GM19193 (cell line): Measurements from ENCODE around the gene C16orf95.

Experiments
- POLR2A ChIP-seq: IDR thresholded peaks from 4 replicates; pipeline ENCODE4 v1.6.1; 2011; ENCODE audit not compliant: insufficient read depth, insufficient read length; ENCODE audit errors: extremely low read depth

The C16orf95 gene

DNA sequence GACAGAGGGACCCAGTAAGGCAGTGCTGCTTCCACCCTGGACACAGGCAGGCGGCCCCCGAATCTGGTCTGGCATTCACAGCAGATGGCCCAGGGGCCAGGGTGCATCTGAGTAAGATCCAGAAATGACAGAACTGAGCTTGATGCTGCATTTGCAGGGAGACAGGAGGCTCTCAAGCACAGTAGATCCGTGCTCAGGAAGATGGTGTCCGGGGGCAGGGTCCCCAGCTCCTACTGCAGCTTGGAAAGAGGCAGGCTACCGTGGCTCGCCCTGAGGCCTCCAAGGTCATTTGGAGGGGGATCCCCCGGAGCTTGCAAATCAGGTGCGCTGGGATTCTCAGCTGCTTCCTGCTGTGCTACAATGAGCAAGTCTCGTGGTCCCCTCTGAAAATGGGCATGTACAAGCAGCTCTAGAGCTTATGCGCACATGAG lies 2.2 kb downstream of the C16orf95 start:
- TF ChIP-seq POLR2A = no peak

DNA sequence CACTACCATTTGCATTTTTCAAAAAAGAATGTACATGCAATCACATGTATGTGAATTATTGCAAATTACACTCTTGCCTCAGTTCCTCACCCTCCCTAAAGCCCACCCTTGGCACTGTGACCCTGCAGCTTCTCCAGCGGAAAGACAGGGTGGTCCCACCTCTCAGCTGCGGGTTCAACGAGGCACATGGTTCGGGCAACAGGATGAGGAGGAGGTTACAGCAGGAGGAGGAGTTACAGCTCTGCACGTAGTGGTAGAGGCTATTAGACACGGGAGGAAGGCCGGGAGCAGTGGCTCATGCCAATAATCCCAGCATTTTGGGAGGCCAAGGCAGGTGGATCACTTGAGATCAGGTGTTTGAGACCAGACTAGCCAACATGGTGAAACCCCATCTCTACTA lies 5.2 kb downstream of the C16orf95 start:
- TF ChIP-seq POLR2A = no peak

DNA sequence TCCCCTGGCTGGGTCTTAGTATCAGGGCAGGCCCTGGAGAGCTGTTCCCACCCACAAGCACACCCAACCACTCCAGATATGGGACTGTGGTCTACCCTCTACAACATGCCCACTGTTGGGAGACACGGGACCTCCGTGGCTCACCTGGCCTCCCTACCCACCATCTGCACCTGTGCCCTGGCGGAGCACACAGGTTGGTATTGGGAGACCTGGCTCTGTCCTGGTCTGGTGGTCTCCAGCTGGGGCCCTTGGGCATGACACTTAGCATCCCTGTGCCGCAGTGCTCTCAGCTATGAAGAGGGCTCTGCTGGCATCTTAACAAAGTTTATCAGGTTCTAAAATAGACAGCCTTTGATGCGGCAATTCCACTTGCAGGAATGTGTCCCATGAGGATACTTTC lies 5.8 kb downstream of the C16orf95 start:
- TF ChIP-seq POLR2A = no peak

DNA sequence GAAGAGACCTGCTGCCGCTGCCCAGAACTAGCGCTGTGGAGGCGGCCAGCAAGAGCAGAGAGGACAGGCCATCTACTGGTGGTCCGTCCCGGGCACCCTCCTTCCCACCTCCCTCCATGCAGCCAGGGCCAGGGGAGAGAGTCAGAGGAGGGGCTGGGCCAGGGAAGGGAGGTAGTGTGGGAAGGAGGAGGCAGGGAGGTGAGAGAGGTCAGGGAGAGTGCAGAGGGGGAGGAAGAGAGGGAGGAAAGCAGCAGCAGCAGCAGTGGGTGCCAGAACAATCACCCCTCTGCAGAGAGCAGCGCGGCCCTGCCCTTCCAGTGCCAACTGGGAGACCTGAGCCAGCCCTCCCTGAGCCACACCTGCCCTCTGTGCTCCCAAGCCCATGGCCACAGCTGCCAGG lies 6.6 kb downstream of the C16orf95 start:
- TF ChIP-seq POLR2A = no peak

DNA sequence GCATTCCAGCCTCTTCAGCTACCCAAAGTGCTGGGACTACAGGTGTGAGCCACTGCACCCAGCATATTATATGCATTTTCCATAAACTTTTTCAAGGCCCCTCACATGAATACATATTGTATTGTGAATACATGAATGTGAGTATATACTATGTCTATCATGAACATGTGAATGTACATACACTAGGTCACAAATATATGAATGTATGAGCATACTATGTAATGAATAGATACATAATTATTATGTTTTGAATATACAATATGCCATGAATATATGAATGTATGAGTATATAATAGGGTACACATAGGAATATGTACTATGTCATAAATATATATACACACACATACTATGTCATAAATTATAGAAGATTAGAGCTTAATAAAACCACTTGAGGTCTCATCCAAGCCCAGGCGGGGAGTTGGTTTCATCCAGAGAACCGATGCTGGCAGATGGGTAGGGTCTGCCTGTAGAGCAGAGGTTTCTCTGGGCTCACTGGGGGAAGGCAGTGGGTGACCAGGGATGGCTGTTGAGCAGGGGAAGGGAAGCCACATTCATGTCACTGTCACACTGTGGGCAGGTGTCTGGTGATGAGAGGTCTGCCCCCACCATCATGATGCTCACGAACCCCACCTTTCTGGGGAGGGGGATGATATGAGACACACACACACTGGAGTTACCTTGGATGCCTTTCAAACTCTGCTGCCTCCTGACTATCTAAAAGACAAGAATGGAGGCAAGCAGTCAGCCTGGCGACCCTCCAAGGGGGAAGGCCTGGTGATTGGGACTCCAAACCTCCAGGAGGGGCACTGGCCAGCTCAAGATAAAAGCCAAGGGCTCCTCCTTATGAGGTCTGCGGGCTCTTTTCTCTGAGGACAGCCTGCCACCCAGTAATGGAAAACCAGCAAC lies 7.3 kb downstream of the C16orf95 start:
- no peak for TF ChIP-seq POLR2A

DNA sequence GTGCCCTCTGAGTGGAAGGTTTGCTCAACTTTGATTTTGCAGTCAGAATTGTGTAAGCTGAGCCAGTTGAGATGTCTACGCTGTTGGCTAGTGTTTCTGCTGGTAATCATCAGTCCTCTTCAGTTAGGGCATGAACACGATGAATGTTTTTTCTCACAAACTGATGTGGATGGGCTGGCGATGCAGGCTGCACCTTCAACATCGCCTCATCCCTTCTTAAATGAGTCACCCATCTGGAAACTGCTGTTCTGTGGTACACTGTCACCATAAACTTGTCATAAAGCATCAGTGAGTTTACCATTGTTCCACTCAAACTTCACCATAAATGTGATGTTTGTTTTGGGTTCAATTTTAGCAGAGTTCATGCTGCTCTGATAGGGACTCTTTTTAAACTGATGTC lies 8.4 kb downstream of the C16orf95 start:
- TF ChIP-seq POLR2A = no peak

DNA sequence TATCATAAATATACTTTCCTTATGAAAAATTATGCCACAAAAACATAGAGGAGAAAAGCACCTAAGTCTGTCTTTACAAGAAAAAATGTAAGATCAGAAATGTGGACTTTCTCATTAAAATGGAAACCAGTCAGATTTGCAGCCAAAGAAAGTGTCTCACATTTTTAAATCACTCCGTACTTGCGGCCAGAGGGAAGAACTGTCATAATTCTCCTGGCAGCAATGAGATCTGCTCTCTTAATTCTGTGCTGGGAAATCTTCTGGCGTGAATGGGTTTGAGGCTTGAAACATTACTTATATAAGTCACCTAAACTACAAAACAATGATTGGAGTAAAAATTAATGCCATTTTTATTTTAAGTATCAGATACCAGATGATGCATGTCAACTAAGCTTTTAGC lies 10.7 kb downstream of the C16orf95 start:
- TF ChIP-seq POLR2A = no peak

DNA sequence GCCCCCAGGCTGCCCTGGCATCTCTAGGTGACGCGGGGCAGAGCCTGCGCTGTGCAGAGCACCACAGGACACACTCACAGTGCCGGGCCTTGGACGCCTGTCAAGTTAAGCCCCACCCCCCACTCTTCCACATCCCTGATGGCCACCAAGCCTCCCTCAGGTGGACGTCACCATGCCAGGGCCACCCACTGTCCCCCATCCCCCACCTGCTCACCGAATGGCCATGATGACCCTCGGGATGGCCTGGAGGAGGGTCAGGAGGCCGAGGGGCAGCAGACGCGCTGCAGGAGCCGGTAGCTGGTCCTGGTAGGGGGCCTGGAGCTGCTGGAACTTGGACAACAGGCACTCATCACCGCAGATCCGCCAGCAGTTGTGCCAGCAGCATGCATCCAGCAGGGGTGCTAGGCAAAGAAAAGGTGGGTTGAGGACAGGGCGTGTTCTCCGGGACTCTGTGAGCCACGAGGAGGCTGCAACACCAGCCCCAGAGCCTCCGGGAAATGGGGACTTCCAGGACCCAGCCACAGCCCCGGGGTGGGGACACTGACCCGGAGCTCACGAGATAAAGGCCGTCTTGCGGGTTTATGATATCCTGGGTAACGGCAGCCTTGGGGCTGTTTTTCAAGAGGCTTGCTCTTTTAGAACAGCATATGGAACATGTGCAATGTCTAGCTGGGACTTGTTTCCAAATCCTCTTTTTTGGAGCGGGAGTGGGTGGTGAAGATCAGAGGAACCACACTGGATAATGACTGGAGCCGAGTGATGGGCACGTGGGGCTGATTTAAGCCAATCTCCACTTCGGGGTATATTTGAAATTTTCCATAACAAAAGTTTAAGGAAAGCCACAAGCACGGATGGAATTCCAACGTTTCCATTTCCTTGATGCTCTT lies 11.4 kb downstream of the C16orf95 start:
- no peak for TF ChIP-seq POLR2A

DNA sequence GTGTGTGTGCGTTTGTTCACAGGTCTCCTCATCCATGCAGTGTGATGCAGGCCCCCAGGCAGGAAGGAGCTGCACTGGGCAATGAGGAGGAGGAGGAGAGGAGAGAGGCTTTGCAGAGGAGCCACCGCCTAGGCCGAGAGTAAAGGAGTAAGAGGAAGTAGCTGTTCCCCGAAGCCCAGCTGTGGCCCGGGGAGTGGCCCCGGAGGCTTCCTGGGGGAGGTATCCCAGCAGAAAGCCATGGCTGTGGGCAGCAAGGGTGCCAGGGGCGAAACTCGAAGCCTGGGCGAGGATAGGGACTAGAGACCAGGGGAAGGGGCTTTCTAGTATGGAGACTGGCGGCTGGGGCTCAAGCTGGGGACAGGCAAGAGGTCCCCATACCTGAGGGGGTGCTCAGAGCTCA lies 12.2 kb downstream of the C16orf95 start:
- TF ChIP-seq POLR2A = no peak

DNA sequence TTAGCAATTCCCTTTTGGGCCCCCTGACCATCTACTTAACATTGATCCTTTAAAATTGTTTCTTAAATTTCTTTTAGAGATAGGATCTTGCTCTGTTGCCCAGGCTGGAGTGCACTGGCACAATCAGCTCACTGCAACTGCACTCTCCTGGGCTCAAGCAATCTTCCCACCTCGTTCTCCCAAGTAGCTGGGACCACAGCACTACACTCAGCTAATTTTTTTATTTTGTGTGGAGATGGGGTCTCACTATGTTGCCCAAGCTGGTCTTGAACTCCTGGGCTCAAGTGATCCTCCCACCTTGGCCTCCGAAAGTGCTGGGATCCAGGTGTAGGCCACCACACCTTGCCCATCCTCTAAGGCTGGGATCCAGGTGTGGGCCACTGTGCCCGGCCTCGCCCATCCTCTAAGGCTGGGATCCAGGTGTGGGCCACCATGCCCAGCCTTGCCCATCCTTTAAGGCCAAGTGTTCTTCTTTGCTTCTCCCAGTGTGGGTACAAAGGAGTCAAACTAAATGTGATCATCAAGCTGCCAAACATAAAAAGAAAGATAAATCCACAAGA lies 13.2 kb downstream of the C16orf95 start:
- no peak for TF ChIP-seq POLR2A

DNA sequence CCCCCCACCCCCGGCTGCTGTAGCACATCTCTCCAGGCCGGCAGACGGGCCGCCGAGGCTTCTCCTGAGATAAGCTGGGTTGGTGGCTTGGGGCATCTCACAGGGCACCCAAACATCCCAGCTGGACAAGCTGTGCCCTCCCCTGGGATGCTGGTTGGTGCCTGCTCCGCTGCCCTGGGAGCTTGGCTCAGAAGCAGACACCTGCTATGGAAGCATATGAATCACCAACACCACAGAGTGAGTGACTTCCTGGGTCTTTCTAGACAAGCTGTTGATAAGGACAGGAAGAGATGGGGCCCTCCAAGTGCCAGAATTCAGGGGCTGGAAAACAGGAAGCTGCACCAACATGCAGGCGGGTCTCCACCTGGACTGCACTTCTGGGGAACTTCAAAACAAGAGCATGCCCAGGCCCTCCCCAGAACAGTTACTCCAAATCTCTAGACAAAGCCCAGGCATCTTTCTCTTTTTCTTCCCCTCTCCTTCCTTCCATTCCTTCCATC lies 13.7 kb downstream of the C16orf95 start:
- TF ChIP-seq POLR2A = no peak

DNA sequence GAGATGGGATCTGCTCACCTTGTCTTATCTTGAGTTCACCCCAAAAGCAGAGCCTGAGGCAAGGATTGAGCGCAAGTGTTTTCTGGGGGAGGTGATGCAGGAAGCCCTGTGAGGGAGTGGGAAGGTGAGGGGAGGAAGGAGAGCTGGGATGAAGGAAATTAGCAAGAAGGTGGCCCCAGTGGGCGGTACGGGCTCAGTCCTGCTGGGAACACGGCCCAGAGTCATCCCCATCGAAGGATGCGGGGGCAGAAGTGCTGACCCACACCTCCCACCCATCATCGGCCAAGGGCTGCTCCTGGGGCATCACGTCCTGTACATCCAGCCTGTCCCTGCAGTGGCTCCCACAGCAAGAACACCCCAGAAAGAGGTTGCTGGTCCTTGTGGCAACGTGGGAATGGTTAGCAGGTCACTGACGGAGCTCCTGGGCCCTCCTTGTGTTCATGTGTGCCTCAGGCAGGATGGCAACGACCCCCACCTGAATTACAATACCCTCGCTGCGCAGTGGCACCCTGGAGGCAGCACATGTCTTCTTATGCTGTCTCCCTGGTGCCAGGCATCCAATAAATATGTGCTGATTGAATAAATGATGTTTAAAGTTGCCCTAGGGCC lies 18.2 kb downstream of the C16orf95 start:
- no peak for TF ChIP-seq POLR2A

DNA sequence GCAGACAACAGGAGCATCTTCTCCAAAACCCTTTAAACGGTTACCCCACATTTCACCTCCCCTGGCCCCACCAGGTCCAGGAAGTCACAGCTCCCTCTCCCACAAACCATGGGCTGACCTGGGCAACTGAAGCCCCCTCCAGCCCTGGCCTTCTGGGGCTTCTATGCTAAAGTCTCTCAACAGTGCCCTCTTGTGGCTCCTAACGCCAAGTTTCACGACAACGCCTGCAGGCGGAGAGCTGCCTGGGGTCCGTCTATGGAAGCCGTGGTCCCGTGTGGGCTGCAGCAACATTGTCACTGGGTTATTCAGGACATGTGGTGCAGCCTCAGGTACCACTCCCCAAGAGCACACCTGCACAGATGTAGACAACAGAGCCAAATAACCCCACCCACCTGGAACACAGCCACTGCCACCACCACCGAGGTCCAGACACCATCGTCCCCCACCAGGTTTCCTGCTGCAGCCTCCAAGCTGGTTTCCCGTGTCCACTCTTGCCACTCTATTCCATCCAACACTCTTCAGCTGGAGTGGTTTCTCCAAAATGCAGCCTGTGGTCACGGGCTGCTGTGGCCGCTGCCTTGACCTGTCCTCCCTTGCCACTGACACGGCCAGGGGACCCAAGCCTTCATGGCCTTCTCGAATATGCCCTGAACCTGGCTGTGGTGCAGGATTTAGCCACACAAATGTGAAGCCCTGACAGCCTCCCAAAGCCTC lies 19.1 kb downstream of the C16orf95 start:
- no peak for TF ChIP-seq POLR2A

DNA sequence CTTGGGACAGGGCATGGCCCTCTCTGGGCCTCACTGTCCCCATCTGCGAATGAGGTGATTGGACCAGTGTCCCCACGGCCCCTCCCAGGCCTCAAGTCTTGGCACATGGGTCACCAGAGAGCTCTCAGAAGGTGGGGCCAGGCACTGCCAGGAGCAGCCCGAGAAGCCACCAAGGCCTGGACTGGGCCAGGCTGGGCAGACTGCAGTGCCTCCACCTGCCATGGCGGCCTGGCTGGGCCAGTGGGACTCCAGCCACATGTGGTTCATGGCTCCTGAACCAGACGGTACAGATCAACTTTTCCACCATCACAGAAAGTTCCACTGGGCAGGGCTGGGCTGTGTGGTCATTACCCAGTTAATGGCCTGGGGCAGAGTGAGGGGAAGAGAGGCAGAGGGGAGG lies 19.8 kb downstream of the C16orf95 start:
- no peak for TF ChIP-seq POLR2A
